Trophoblast cell (in vitro differentiated cells and primary cell): ENCODE data around the gene AMOTL1.

Source experiments
- DNase-seq, 2 donors: peaks; one replicate each; pipeline ENCODE4 v3.0.0-alpha.2; 2016
- H2AFZ ChIP-seq: 2 replicates; pipeline ENCODE4 v1.6.1; 2013; ENCODE audit warnings: low read length, moderate library complexity, mild to moderate bottlenecking; ENCODE audit not compliant: insufficient read depth, poor library complexity
- H2AK5ac ChIP-seq: 2 replicates; pipeline ENCODE4 v1.6.1; 2013; ENCODE audit warnings: mild to moderate bottlenecking, low read length
- H2BK120ac ChIP-seq: 2 replicates; pipeline ENCODE4 v1.6.1; 2013; ENCODE audit warnings: low read length, mild to moderate bottlenecking, moderate library complexity; ENCODE audit not compliant: insufficient read depth, poor library complexity
- H2BK12ac ChIP-seq: 2 replicates; pipeline ENCODE4 v1.6.1; 2013; ENCODE audit warnings: mild to moderate bottlenecking, low read length, moderate library complexity
- H2BK5ac ChIP-seq: 2 replicates; pipeline ENCODE4 v1.6.1; 2013; ENCODE audit warnings: low read length, low read depth, moderate library complexity, mild to moderate bottlenecking; ENCODE audit not compliant: poor library complexity
- H3K14ac ChIP-seq: 2 replicates; pipeline ENCODE4 v1.6.1; 2013; ENCODE audit warnings: mild to moderate bottlenecking, low read length
- H3K18ac ChIP-seq: 2 replicates; pipeline ENCODE4 v1.6.1; 2013; ENCODE audit warnings: mild to moderate bottlenecking, low read length
- H3K23ac ChIP-seq: 2 replicates; pipeline ENCODE4 v1.6.1; 2013; ENCODE audit warnings: low read length
- H3K27ac ChIP-seq: 2 replicates; pipeline ENCODE4 v1.5.1; 2013; ENCODE audit warnings: low read depth, mild to moderate bottlenecking, inconsistent platforms, low read length, moderate library complexity
- H3K27me3 ChIP-seq: 2 replicates; pipeline ENCODE4 v1.6.1; 2013; ENCODE audit warnings: inconsistent platforms, mild to moderate bottlenecking, low read length, moderate library complexity; ENCODE audit not compliant: insufficient read depth
- H3K36me3 ChIP-seq, 2 experiments: 1 replicate in 1 of 2; 2 replicates in 1 of 2; pipeline ENCODE4 v1.6.1; 2013; ENCODE audit warnings: low read length in 2 of 2, mild to moderate bottlenecking in 2 of 2, moderate library complexity in 1 of 2; ENCODE audit not compliant: insufficient read depth in 2 of 2, control insufficient read depth in 1 of 2
- H3K4ac ChIP-seq: 2 replicates; pipeline ENCODE4 v1.6.1; 2013; ENCODE audit warnings: low read depth, mild to moderate bottlenecking, low read length, moderate library complexity
- H3K4me1 ChIP-seq, 2 experiments: 1 replicate in 1 of 2; 2 replicates in 1 of 2; pipeline ENCODE4 v1.6.1; 2013; ENCODE audit warnings: low read length in 2 of 2, mild to moderate bottlenecking in 2 of 2, moderate library complexity in 1 of 2; ENCODE audit not compliant: insufficient read depth in 2 of 2, control insufficient read depth in 1 of 2
- H3K4me2 ChIP-seq: 2 replicates; pipeline ENCODE4 v1.6.1; 2013; ENCODE audit warnings: inconsistent platforms, mild to moderate bottlenecking, low read length, moderate library complexity
- H3K4me3 ChIP-seq: 2 replicates; pipeline ENCODE4 v1.5.1; 2013; ENCODE audit warnings: mild to moderate bottlenecking, low read depth, low read length, inconsistent platforms
- H3K79me1 ChIP-seq: one replicate; pipeline ENCODE4 v1.6.1; 2013; ENCODE audit warnings: low read length
- H3K79me2 ChIP-seq: 2 replicates; pipeline ENCODE4 v1.6.1; 2013; ENCODE audit warnings: low read length, mild to moderate bottlenecking; ENCODE audit not compliant: control insufficient read depth, insufficient read depth, poor library complexity
- H3K9ac ChIP-seq: 2 replicates; pipeline ENCODE4 v1.6.1; 2013; ENCODE audit warnings: mild to moderate bottlenecking, low read length
- H3K9me3 ChIP-seq: 2 replicates; pipeline ENCODE4 v1.6.1; 2013; ENCODE audit warnings: low read depth, mild to moderate bottlenecking, control low read depth, inconsistent platforms, low read length; ENCODE audit not compliant: insufficient read depth
- H4K12ac ChIP-seq: 2 replicates; pipeline ENCODE4 v1.6.1; 2013; ENCODE audit warnings: low read depth, mild to moderate bottlenecking, low read length, moderate library complexity
- H4K8ac ChIP-seq: 2 replicates; pipeline ENCODE4 v1.6.1; 2013; ENCODE audit warnings: low read depth, mild to moderate bottlenecking, low read length, moderate library complexity
- H4K91ac ChIP-seq: one replicate; pipeline ENCODE4 v1.6.1; 2013; ENCODE audit warnings: low read depth, mild to moderate bottlenecking, low read length, moderate library complexity
- WGBS: extraction: QIAGEN DNeasy Blood & Tissue Kit; methylation state at CpG from one replicate; pipeline ENCODE4 v1.1.7; 2013; ENCODE audit warnings: missing lambda C conversion rate; ENCODE audit not compliant: insufficient read length, insufficient coverage; ENCODE audit errors: extremely low coverage; 5-methylcytosine and 5-hydroxymethylcytosine counted together

Gene AMOTL1

GRCh38 chr11:94801866-94802460 lies 33.8 kb downstream of the AMOTL1 start:
- Histone ChIP-seq H2AFZ (no peak overlapping the region), H4K12ac (no peak overlapping the region), H2BK12ac (no peak overlapping the region), H3K27me3 (no peaks in the 10 kb centered on the region), H4K8ac (no peak overlapping the region), H3K18ac (no peak overlapping the region), H3K79me2 (peaks cover 2% of the 10 kb centered on the region), H3K4me2 (no peak overlapping the region), H3K9ac (no peak overlapping the region), H3K27ac (no peak overlapping the region), H3K4me1 (no peaks in the 10 kb centered on the region), H3K36me3 (peaks cover 24 to 45% of the 10 kb centered on the region in 2 experiments), H4K91ac (no peak overlapping the region), H3K23ac (no peak overlapping the region), H3K79me1 (no peaks in the 10 kb centered on the region), H3K14ac (no peak overlapping the region), H2AK5ac (no peak overlapping the region), H3K9me3 (peaks cover 5% of the 10 kb centered on the region), H2BK5ac (no peak overlapping the region), H3K4ac (no peak overlapping the region), H3K4me3 (no peak overlapping the region), H2BK120ac (no peak overlapping the region)
- WGBS, result no CpG with 5 or more reads among the region's 4 CpGs
- DNase-seq, result no peak

DNA sequence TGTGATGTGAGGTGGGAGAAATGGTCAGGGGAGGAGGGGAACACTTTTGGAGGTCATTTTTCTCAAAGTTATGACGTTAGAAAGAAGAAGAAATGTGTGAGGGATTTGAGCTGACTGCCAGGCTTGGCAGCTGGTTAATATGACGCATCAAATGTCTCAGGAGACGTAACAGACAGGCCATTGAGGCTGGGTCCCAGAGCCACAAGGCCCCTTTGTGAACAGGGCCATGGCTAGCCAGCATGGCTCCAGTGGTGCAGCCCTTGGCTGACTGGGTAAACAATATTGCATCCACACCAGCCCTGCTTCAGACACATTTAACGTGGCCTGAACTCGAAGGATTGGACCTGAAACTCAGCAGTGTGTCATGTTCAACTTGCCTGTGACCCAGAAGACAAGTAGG lies 34.3 kb downstream of the AMOTL1 start:
- DNase-seq, result no peak
- H3K4ac ChIP-seq, result no peak overlapping the region
- H2BK120ac ChIP-seq, result no peak overlapping the region
- H2AFZ ChIP-seq, result no peak overlapping the region
- H3K9me3 ChIP-seq, result peaks cover 5% of the 10 kb centered on the region
- H4K12ac ChIP-seq, result no peak overlapping the region
- H3K27me3 ChIP-seq, result no peaks in the 10 kb centered on the region
- H3K18ac ChIP-seq, result peak overlapping the region; percentile 26
- H2AK5ac ChIP-seq, result no peak overlapping the region
- H3K27ac ChIP-seq, result no peak overlapping the region
- H3K79me1 ChIP-seq, result no peaks in the 10 kb centered on the region
- no peak overlapping the region for H4K91ac ChIP-seq
- H3K14ac ChIP-seq, result no peak overlapping the region
- H2BK5ac ChIP-seq, result no peak overlapping the region
- no peak overlapping the region for H2BK12ac ChIP-seq
- H3K79me2 ChIP-seq, result peaks cover 2% of the 10 kb centered on the region
- no CpG with 5 or more reads among the region's 5 CpGs for WGBS
- peaks cover 24 to 44% of the 10 kb centered on the region in 2 experiments for H3K36me3 ChIP-seq
- no peak overlapping the region for H3K9ac ChIP-seq
- no peaks in the 10 kb centered on the region for H3K4me1 ChIP-seq
- no peak overlapping the region for H3K23ac ChIP-seq
- H3K4me3 ChIP-seq, result no peak overlapping the region
- H4K8ac ChIP-seq, result no peak overlapping the region
- no peak overlapping the region for H3K4me2 ChIP-seq

GRCh38 chr11:94803491-94803890 lies 35.3 kb downstream of the AMOTL1 start:
- no peak overlapping the region for H4K91ac ChIP-seq
- no peak overlapping the region for H2AK5ac ChIP-seq
- no peak overlapping the region for H3K27ac ChIP-seq
- H3K79me2 ChIP-seq, result peaks cover 1% of the 10 kb centered on the region
- H3K9ac ChIP-seq, result no peak overlapping the region
- H2BK12ac ChIP-seq, result no peak overlapping the region
- DNase-seq, result no peak
- peaks cover 5% of the 10 kb centered on the region for H3K9me3 ChIP-seq
- no peak overlapping the region for H3K18ac ChIP-seq
- H2BK5ac ChIP-seq, result no peak overlapping the region
- no peak overlapping the region for H4K12ac ChIP-seq
- H3K4me2 ChIP-seq, result no peak overlapping the region
- no peaks in the 10 kb centered on the region for H3K79me1 ChIP-seq
- no peaks in the 10 kb centered on the region for H3K4me1 ChIP-seq
- no peak overlapping the region for H2AFZ ChIP-seq
- no peak overlapping the region for H3K14ac ChIP-seq
- H3K36me3 ChIP-seq, result peaks cover 24 to 44% of the 10 kb centered on the region in 2 experiments
- H3K23ac ChIP-seq, result no peak overlapping the region
- H3K27me3 ChIP-seq, result no peaks in the 10 kb centered on the region
- H4K8ac ChIP-seq, result no peak overlapping the region
- H3K4me3 ChIP-seq, result no peak overlapping the region
- H3K4ac ChIP-seq, result peak overlapping the region; percentile 10
- H2BK120ac ChIP-seq, result no peak overlapping the region

GRCh38 chr11:94804874-94805273 lies 36.7 kb downstream of the AMOTL1 start:
- Histone ChIP-seq H3K9me3 (peaks cover under 1% of the 10 kb centered on the region), H2AK5ac (no peak overlapping the region), H2BK5ac (no peak overlapping the region), H3K18ac (no peak overlapping the region), H2AFZ (no peak overlapping the region), H3K4ac (no peak overlapping the region), H4K91ac (no peak overlapping the region), H4K8ac (no peak overlapping the region), H2BK120ac (no peak overlapping the region), H2BK12ac (no peak overlapping the region), H3K36me3 (peaks cover 18 to 38% of the 10 kb centered on the region in 2 experiments), H4K12ac (no peak overlapping the region), H3K27me3 (no peaks in the 10 kb centered on the region), H3K14ac (no peak overlapping the region), H3K79me1 (no peaks in the 10 kb centered on the region), H3K4me1 (no peaks in the 10 kb centered on the region), H3K79me2 (peaks cover 2% of the 10 kb centered on the region), H3K9ac (no peak overlapping the region), H3K23ac (no peak overlapping the region), H3K27ac (no peak overlapping the region), H3K4me3 (no peak overlapping the region), H3K4me2 (no peak overlapping the region)
- WGBS, result no CpG with 5 or more reads among the region's 4 CpGs
- no peak for DNase-seq
